K562 (cell line): ENCODE results near the gene GARRE1. TPM values are rescaled to one million over a fixed set of nuclear protein-coding genes. Genes with fewer than 3 reads are reported as not detected.
A peak's percentile ranks its signal among the peaks of the same experiment; 100 is the strongest.

Source experiments
- ATAC-seq: fragments of 200-7000 bp; cut with Tn5 transposase; 3 replicates; pipeline ENCODE4 v1.9.1; 2020; ENCODE audit warnings: moderate library complexity
- BruUV-seq: library from RNA; stranded (reverse); fragments of 400-500 nt; replicated peaks from 2 replicates; lab custom pipeline; 2021; lab: Mats Ljungman, UMichigan
- CTCF ChIA-PET: fragments of 300-600 bp; formaldehyde crosslinking; extraction: SDS; loops from one replicate; lab custom pipeline; 2021; ENCODE audit warnings: low intra/inter-chr PET ratio; lab: Yijun Ruan, JAX
- POLR2A ChIA-PET: fragments of 300-600, 350-650 bp; sonication (Branson Sonifier 250); formaldehyde crosslinking; extraction: SDS; loops from one replicate; lab custom pipeline; 2021; ENCODE audit warnings: antibody characterized with exemption, inconsistent platforms; lab: Yijun Ruan, JAX
- DNase-seq, 4 experiments: peaks; one replicate each; pipeline versions ENCODE4 v3.0.0 to v3.0.0-alpha.2; 2011 to 2018; ENCODE audit warnings: low spot score in 3 of 4, mixed read lengths in 3 of 4; ENCODE audit errors: extremely low read depth in 1 of 4
- FAIRE-seq: peaks from 2 replicates; lab custom pipeline; 2011; peaks lifted over from hg19 to GRCh38; lab: Jason Lieb, UNC
- H2AFZ ChIP-seq: 2 replicates; pipeline ENCODE4 v1.6.0; 2011; ENCODE audit warnings: low read depth, low read length, control low read depth, inconsistent platforms
- H3K27ac ChIP-seq: fragments of 200-600 bp; 3 replicates; pipeline ENCODE4 v1.8.0; 2011; ENCODE audit warnings: low read depth, mild to moderate bottlenecking, control low read depth, inconsistent platforms, low read length, moderate library complexity, mixed read lengths; ENCODE audit errors: extremely low read depth
- H3K27me3 ChIP-seq, 2 experiments: fragments of 300-600 bp in 1 of 2; 2 replicates in 1 of 2; 3 replicates in 1 of 2; pipeline versions ENCODE4 v1.6.0 to v1.8.0; 2011; ENCODE audit warnings: inconsistent platforms in 2 of 2, low read length in 2 of 2, mild to moderate bottlenecking in 1 of 2, mixed read lengths in 1 of 2, moderate library complexity in 1 of 2; ENCODE audit not compliant: control insufficient read depth in 2 of 2, insufficient read depth in 2 of 2
- H3K36me3 ChIP-seq: fragments of 300-600 bp; 3 replicates; pipeline ENCODE4 v1.8.0; 2011; ENCODE audit warnings: mild to moderate bottlenecking, low read length, inconsistent platforms; ENCODE audit not compliant: control insufficient read depth, insufficient read depth
- H3K4me1 ChIP-seq, 2 experiments: fragments of 200-600 bp in 1 of 2; replicated peaks in 1 of 2; 2 replicates in 1 of 2; 3 replicates in 1 of 2; pipeline versions ENCODE4 v1.5.1 to v1.8.0; 2011; ENCODE audit warnings: inconsistent platforms in 2 of 2, low read length in 2 of 2, mild to moderate bottlenecking in 1 of 2, mixed read lengths in 1 of 2, moderate library complexity in 1 of 2; ENCODE audit not compliant: control insufficient read depth in 2 of 2, insufficient read depth in 2 of 2
- H3K4me2 ChIP-seq: 2 replicates; pipeline ENCODE4 v1.6.1; 2011; ENCODE audit warnings: low read length, control low read depth, inconsistent platforms, mixed read lengths; ENCODE audit not compliant: insufficient read depth
- H3K4me3 ChIP-seq: fragments of 200-600 bp; sonication (generic), shearing (Covaris generic); 2 replicates; pipeline ENCODE4 v1.5.1; 2016; ENCODE audit warnings: control low read depth, inconsistent platforms
- H3K79me2 ChIP-seq: fragments of 200-600 bp; 3 replicates; pipeline ENCODE4 v1.8.0; 2011; ENCODE audit warnings: low read length, inconsistent platforms; ENCODE audit not compliant: control insufficient read depth, insufficient read depth
- H3K9ac ChIP-seq, 2 experiments: 2 replicates each; pipeline versions ENCODE4 v1.6.0 to v1.6.1; 2011; ENCODE audit warnings: low read depth in 2 of 2, low read length in 2 of 2, control low read depth in 1 of 2, inconsistent platforms in 1 of 2, mild to moderate bottlenecking in 1 of 2, mixed read lengths in 1 of 2; ENCODE audit not compliant: insufficient read depth in 1 of 2
- H3K9me1 ChIP-seq: one replicate; pipeline ENCODE4 v1.6.0; 2011; ENCODE audit warnings: inconsistent platforms, mild to moderate bottlenecking, low read length, moderate library complexity; ENCODE audit not compliant: control insufficient read depth, insufficient read depth
- H3K9me3 ChIP-seq: replicated peaks from 2 replicates; pipeline ENCODE4 v1.5.1; 2011; ENCODE audit warnings: low read depth, low read length, inconsistent platforms; ENCODE audit not compliant: control insufficient read depth, insufficient read depth
- H4K20me1 ChIP-seq: replicated peaks from 2 replicates; pipeline ENCODE4 v1.6.1; 2011; ENCODE audit warnings: low read length, inconsistent platforms, mixed read lengths; ENCODE audit not compliant: control insufficient read depth, insufficient read depth
- BRCA1 ChIP-seq, 2 experiments: fragments of 450-650 bp in 1 of 2; sonication (generic) in 1 of 2; formaldehyde crosslinking in 1 of 2; IDR thresholded peaks; 2 replicates each; pipeline versions ENCODE4 v1.5.0 to v1.6.1; 2017 to 2020; ENCODE audit warnings: mild to moderate bottlenecking in 1 of 2, missing genetic modification reagents in 1 of 2
- CBFA2T3 ChIP-seq: fragments of 450-650 bp; IDR thresholded peaks from 2 replicates; pipeline ENCODE4 v1.6.1; 2017
- ERF ChIP-seq: fragments of 450-650 bp; formaldehyde crosslinking; IDR thresholded peaks from 2 replicates; pipeline ENCODE4 v1.4.0; 2020; ENCODE audit warnings: mild to moderate bottlenecking, mixed read lengths
- FOSL1 ChIP-seq: fragments of 200-800 bp; sonication (Bioruptor generic); conservative IDR thresholded peaks from 2 replicates; pipeline ENCODE4 v1.6.1; 2016; ENCODE audit warnings: missing genetic modification characterization, missing compliant biosample characterization
- MAFG ChIP-seq: fragments of 450-650 bp; conservative IDR thresholded peaks from 2 replicates; pipeline ENCODE4 v1.6.1; 2016; ENCODE audit warnings: missing genetic modification characterization, missing compliant biosample characterization
- MYBL2 ChIP-seq, 2 experiments: fragments of 450-650 bp in 1 of 2; sonication (generic) in 1 of 2; formaldehyde crosslinking in 1 of 2; IDR thresholded peaks; 2 replicates each; pipeline versions ENCODE4 v1.6.1 to v1.8.1; 2017 to 2022; ENCODE audit warnings: borderline replicate concordance in 1 of 2, inconsistent platforms in 1 of 2, low read depth in 1 of 2, mild to moderate bottlenecking in 1 of 2, missing genetic modification reagents in 1 of 2, moderate library complexity in 1 of 2
- POLR3A ChIP-seq: IDR thresholded peaks from 2 replicates; pipeline ENCODE4 v1.6.1; 2011; ENCODE audit warnings: borderline replicate concordance, mild to moderate bottlenecking, moderate library complexity; ENCODE audit not compliant: insufficient read length, insufficient read depth; ENCODE audit errors: extremely low read depth
- SIRT6 ChIP-seq: IDR thresholded peaks from one replicate; pipeline ENCODE4 v1.6.1; 2012; ENCODE audit warnings: low read depth, mild to moderate bottlenecking, control low read depth, inconsistent platforms, low read length, moderate library complexity
- SMARCA4 ChIP-seq: fragments of 450-650 bp; IDR thresholded peaks from 2 replicates; pipeline ENCODE4 v1.6.1; 2016
- SMARCE1 ChIP-seq: fragments of 450-650 bp; IDR thresholded peaks from 2 replicates; pipeline ENCODE4 v1.7.1; 2016; ENCODE audit warnings: mild to moderate bottlenecking
- SRSF1 ChIP-seq: fragments of 200-400 bp; formaldehyde crosslinking; IDR thresholded peaks from 2 replicates; pipeline ENCODE4 v1.6.1; 2017; ENCODE audit warnings: mild to moderate bottlenecking, low read depth, low read length, moderate library complexity
- THRAP3 ChIP-seq: fragments of 450-650 bp; IDR thresholded peaks from 2 replicates; pipeline ENCODE4 v1.6.1; 2016; ENCODE audit warnings: mild to moderate bottlenecking, inconsistent platforms, borderline replicate concordance
- ZNF12 ChIP-seq: sonication (generic); formaldehyde crosslinking; IDR thresholded peaks from 2 replicates; pipeline ENCODE4 v1.4.0; 2020; ENCODE audit warnings: mild to moderate bottlenecking, missing genetic modification reagents
- ZNF124 ChIP-seq: sonication (generic); formaldehyde crosslinking; IDR thresholded peaks from 2 replicates; pipeline ENCODE4 v1.8.1; 2022; ENCODE audit warnings: missing genetic modification reagents
- WGBS: fragments of 100-300 bp; shearing (Covaris generic); methylation state at CpG from one replicate; pipeline ENCODE4 v1.1.6; 2016; ENCODE audit warnings: low coverage, mixed read lengths; ENCODE audit not compliant: insufficient coverage; ENCODE audit errors: missing lambda C conversion rate; 5-methylcytosine and 5-hydroxymethylcytosine counted together
- in situ Hi-C: fragments of 300-500 bp; cut with MboI; formaldehyde crosslinking; loops from 4 replicates; pipeline ENCODE4 v1.15.0; 2018; ENCODE audit warnings: inconsistent platforms, mixed read lengths
- intact Hi-C: fragments of 100-400 bp; cut with micrococcal nuclease; formaldehyde crosslinking; loops from 2 replicates; pipeline ENCODE4 v1.14.2; 2022
- polyA plus RNA-seq, 8 experiments: library from polyadenylated mRNA; depleted of rRNA in 4 of 8; stranded (reverse) in 5 of 8; unstranded in 3 of 8; fragments of >200 nt; fragmentation: Nextera tagmentation in 2 of 8; fragmentation: Illumina TruSeq in 1 of 8; extraction: Ambion mirVana in 2 of 8; extraction: Trizol in 1 of 8; gene quantifications; 2 replicates each; pipeline versions ENCODE4 v1.2.1 to v1.2.3, GENCODE V29; 2011 to 2014; ENCODE audit warnings: inconsistent platforms in 1 of 8, missing spikeins in 1 of 8
- total RNA-seq, 7 experiments: library from RNA; depleted of rRNA in 6 of 7; stranded (reverse); fragments of >200 nt in 6 of 7; fragmentation: Illumina TruSeq in 2 of 7; extraction: Trizol in 2 of 7; gene quantifications; 2 replicates each; pipeline versions ENCODE4 v1.2.1 to v1.2.3, GENCODE V29; 2011 to 2021; ENCODE audit warnings: low replicate concordance in 1 of 7
- TF ChIP-seq, protein P1 (sequence below): sonication (generic); formaldehyde crosslinking; IDR thresholded peaks from 2 replicates; pipeline ENCODE4 v1.8.1; 2022; ENCODE audit warnings: missing genetic modification reagents
- TF ChIP-seq, protein P2 (sequence below), 3 experiments: IDR thresholded peaks in 2 of 3; conservative IDR thresholded peaks in 1 of 3; 2 replicates each; pipeline ENCODE4 v1.5.1; 2011 to 2012; ENCODE audit warnings: low read length in 3 of 3, mild to moderate bottlenecking in 3 of 3, control low read depth in 2 of 3, improper control_type of control experiment in 1 of 3, inconsistent platforms in 1 of 3, low read depth in 1 of 3, mixed read lengths in 1 of 3, moderate library complexity in 1 of 3; ENCODE audit not compliant: insufficient read depth in 2 of 3
- TF ChIP-seq, protein P3 (sequence below): fragments of 450-650 bp; conservative IDR thresholded peaks from 2 replicates; pipeline ENCODE4 v1.6.1; 2016; ENCODE audit warnings: missing genetic modification characterization, low read depth, mild to moderate bottlenecking, control low read depth, missing compliant biosample characterization

The GARRE1 gene
- total and polyA plus RNA-seq, 9 of the 15 experiments (the other 6 are each of a cell fraction or from before 2014, with no cell fraction given), result 1.6 to 12.8 (median 7.5) TPM

DNA sequence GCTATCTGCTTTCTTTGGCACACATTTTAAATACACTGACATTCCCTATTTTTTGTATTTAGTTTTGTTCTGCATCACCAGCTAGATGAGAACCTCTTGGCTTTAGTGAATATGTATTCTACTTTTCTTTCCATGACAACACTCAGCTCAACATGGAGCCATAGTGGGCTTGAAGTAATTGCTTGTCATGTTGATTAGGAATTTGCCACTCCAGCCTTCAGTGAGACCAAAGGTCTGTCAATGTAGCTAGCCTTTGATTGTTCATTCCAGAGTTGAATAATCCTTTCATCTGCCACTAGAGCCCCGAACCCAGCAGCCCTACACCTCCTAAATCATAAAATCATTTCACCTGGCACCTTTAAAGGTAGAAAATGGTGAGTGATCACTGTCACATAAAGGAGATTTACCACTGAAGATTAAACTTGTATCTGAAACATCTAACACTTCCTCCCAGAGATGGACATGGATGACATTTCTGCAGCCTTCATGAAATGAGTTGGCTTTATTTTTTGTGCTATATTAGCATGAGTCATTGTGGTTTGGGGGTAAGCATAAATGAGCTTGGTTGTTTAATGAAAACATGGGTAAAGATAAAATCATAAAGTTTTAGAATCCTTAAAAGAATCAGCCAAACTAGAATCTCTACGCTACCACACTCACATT, 29.2 kb upstream of the GARRE1 start:
- Histone ChIP-seq H2AFZ (no peak overlapping the region), H3K79me2 (0 out of 3 replicates have a peak, but pooled peaks cover 4% of the 10 kb centered on the region), H4K20me1 (peaks cover 5% of the 10 kb centered on the region; the same call in 1 of the 2 replicates), H3K27me3 (no peaks in the 10 kb centered on the region), H3K36me3 (peaks cover 94% of the 10 kb centered on the region), H3K27ac (no peak overlapping the region), H3K4me2 (no peak overlapping the region), H3K4me1 (peaks cover 0 to 7% of the 10 kb centered on the region in 2 experiments; a peak in 2 of 5 replicates), H3K9me3 (no peaks in the 10 kb centered on the region), H3K4me3 (no peak overlapping the region), H3K9me1 (no peaks in the 10 kb centered on the region), H3K9ac (no peak overlapping the region)
- ChIA-PET POLR2A (interaction anchor here (0.5 to 2.6 kb wide), 7 partner anchors 8 to 539 kb away, joined by 3 to 10 read pairs (median 3); no protein-coding TSS in a partner anchor), CTCF (no interaction called here)
- DNase-seq (no peak), ATAC-seq (no peak), FAIRE-seq (peak; percentile 26)
- WGBS, result 78% methylated on average over 2 of the region's 2 CpGs
- no TSS peak for BruUV-seq
- intact Hi-C loops, result no loop called here
- in situ Hi-C loops, result no loop called here
- TF ChIP-seq CBFA2T3, result no peak
- TF ChIP-seq SMARCE1, result peak; percentile 37; the same call in 1 of the 2 replicates
- TF ChIP-seq THRAP3, result no peak
- TF ChIP-seq, protein P1, sequence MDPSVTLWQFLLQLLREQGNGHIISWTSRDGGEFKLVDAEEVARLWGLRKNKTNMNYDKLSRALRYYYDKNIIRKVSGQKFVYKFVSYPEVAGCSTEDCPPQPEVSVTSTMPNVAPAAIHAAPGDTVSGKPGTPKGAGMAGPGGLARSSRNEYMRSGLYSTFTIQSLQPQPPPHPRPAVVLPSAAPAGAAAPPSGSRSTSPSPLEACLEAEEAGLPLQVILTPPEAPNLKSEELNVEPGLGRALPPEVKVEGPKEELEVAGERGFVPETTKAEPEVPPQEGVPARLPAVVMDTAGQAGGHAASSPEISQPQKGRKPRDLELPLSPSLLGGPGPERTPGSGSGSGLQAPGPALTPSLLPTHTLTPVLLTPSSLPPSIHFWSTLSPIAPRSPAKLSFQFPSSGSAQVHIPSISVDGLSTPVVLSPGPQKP (CRISPR knock-in tag), result no peak
- TF ChIP-seq MYBL2 (IDR thresholded peaks at IDR 0.05; ENCODE audit: low read depth), result no peak
- TF ChIP-seq MYBL2 (CRISPR knock-in tag; IDR thresholded peaks at IDR 0.05; ENCODE audit: borderline replicate concordance), result no peak
- TF ChIP-seq, protein P2, sequence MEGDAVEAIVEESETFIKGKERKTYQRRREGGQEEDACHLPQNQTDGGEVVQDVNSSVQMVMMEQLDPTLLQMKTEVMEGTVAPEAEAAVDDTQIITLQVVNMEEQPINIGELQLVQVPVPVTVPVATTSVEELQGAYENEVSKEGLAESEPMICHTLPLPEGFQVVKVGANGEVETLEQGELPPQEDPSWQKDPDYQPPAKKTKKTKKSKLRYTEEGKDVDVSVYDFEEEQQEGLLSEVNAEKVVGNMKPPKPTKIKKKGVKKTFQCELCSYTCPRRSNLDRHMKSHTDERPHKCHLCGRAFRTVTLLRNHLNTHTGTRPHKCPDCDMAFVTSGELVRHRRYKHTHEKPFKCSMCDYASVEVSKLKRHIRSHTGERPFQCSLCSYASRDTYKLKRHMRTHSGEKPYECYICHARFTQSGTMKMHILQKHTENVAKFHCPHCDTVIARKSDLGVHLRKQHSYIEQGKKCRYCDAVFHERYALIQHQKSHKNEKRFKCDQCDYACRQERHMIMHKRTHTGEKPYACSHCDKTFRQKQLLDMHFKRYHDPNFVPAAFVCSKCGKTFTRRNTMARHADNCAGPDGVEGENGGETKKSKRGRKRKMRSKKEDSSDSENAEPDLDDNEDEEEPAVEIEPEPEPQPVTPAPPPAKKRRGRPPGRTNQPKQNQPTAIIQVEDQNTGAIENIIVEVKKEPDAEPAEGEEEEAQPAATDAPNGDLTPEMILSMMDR (IDR thresholded peaks at IDR 0.05 in 2 of 3, conservative IDR thresholded peaks at IDR 0.05 in 1 of 3; ENCODE audit: insufficient read depth in 2 of 3, low read depth in 1 of 3, low read length in 3 of 3), result no peak
- TF ChIP-seq MAFG, result peak; percentile 57
- TF ChIP-seq ZNF12 (CRISPR knock-in tag), result no peak
- TF ChIP-seq BRCA1 (IDR thresholded peaks at IDR 0.05), result no peak
- TF ChIP-seq BRCA1 (CRISPR knock-in tag; IDR thresholded peaks at IDR 0.05), result no peak
- no peak for TF ChIP-seq SMARCA4
- no peak for TF ChIP-seq SIRT6
- no peak for TF ChIP-seq ERF (CRISPR knock-in tag)
- peak; percentile 74 for TF ChIP-seq FOSL1 (tag)
- no peak for TF ChIP-seq SRSF1
- TF ChIP-seq, protein P3, sequence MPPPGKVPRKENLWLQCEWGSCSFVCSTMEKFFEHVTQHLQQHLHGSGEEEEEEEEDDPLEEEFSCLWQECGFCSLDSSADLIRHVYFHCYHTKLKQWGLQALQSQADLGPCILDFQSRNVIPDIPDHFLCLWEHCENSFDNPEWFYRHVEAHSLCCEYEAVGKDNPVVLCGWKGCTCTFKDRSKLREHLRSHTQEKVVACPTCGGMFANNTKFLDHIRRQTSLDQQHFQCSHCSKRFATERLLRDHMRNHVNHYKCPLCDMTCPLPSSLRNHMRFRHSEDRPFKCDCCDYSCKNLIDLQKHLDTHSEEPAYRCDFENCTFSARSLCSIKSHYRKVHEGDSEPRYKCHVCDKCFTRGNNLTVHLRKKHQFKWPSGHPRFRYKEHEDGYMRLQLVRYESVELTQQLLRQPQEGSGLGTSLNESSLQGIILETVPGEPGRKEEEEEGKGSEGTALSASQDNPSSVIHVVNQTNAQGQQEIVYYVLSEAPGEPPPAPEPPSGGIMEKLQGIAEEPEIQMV, result no peak
- no peak for TF ChIP-seq POLR3A
- TF ChIP-seq ZNF124, result no peak
